HepG2 (cell line): Measurements from ENCODE around the gene MYO18A. TPM values are rescaled to one million over a fixed set of nuclear protein-coding genes. Genes with fewer than 3 reads are reported as not detected.

Experiments
- AHR ChIP-seq: IDR thresholded peaks from 2 replicates; pipeline ENCODE4 v1.6.1; 2018; ENCODE audit warnings: missing genetic modification reagents, missing compliant biosample characterization
- CEBPG ChIP-seq: IDR thresholded peaks from 2 replicates; pipeline ENCODE4 v1.6.1; 2016
- DMAP1 ChIP-seq: IDR thresholded peaks from 2 replicates; pipeline ENCODE4 v1.6.1; 2016
- DNMT1 ChIP-seq: sonication (generic); formaldehyde crosslinking; IDR thresholded peaks from 2 replicates; pipeline ENCODE4 v1.5.1; 2020; ENCODE audit warnings: mild to moderate bottlenecking, missing genetic modification reagents
- DNMT3B ChIP-seq: conservative IDR thresholded peaks from 2 replicates; pipeline ENCODE4 v1.6.1; 2016; ENCODE audit warnings: missing biosample characterization, control low read depth
- FOSL2 ChIP-seq: sonication (generic); formaldehyde crosslinking; IDR thresholded peaks from 2 replicates; pipeline ENCODE4 v1.4.0; 2020; ENCODE audit warnings: missing genetic modification reagents
- FOXC1 ChIP-seq: sonication (generic); formaldehyde crosslinking; IDR thresholded peaks from 2 replicates; pipeline ENCODE4 v1.8.0; 2022; ENCODE audit warnings: mild to moderate bottlenecking, missing genetic modification reagents, borderline replicate concordance
- FOXP1 ChIP-seq, 2 experiments: fragments of 450-650 bp in 1 of 2; IDR thresholded peaks; 2 replicates each; pipeline ENCODE4 v1.6.1; 2017 to 2018; ENCODE audit warnings: antibody characterized with exemption in 1 of 2
- HDAC1 ChIP-seq: sonication (generic); formaldehyde crosslinking; IDR thresholded peaks from 2 replicates; pipeline ENCODE4 v1.5.1; 2020; ENCODE audit warnings: mild to moderate bottlenecking, missing genetic modification reagents
- IRF2 ChIP-seq: IDR thresholded peaks from 2 replicates; pipeline ENCODE4 v1.6.1; 2018; ENCODE audit warnings: missing genetic modification reagents, missing compliant biosample characterization
- ISX ChIP-seq: sonication (generic); formaldehyde crosslinking; conservative IDR thresholded peaks from 2 replicates; pipeline ENCODE4 v1.5.0; 2020; ENCODE audit warnings: missing genetic modification reagents
- MEIS2 ChIP-seq: sonication (generic); formaldehyde crosslinking; IDR thresholded peaks from 2 replicates; pipeline ENCODE4 v1.9.0; 2021; ENCODE audit warnings: mild to moderate bottlenecking, missing genetic modification reagents
- PAWR ChIP-seq: sonication (generic); formaldehyde crosslinking; IDR thresholded peaks from 2 replicates; pipeline ENCODE4 v1.4.0; 2020; ENCODE audit warnings: missing genetic modification reagents, mild to moderate bottlenecking, borderline replicate concordance
- POGZ ChIP-seq: sonication (generic); formaldehyde crosslinking; IDR thresholded peaks from 2 replicates; pipeline ENCODE4 v1.4.0; 2020; ENCODE audit warnings: mild to moderate bottlenecking, missing genetic modification reagents
- PRPF4 ChIP-seq: fragments of 200-400 bp; formaldehyde crosslinking; IDR thresholded peaks from 2 replicates; pipeline ENCODE4 v1.6.1; 2016; ENCODE audit warnings: low read length, low read depth; ENCODE audit not compliant: poor library complexity, severe bottlenecking
- PTBP1 ChIP-seq: fragments of 200-400 bp; formaldehyde crosslinking; IDR thresholded peaks from 2 replicates; pipeline ENCODE4 v1.6.1; 2018; ENCODE audit warnings: low read length, low read depth; ENCODE audit not compliant: poor library complexity, severe bottlenecking
- RXRB ChIP-seq: IDR thresholded peaks from 2 replicates; pipeline ENCODE4 v1.6.1; 2016; ENCODE audit warnings: borderline replicate concordance, missing genetic modification reagents, missing compliant biosample characterization
- SOX6 ChIP-seq, 2 experiments: fragments of 450-650 bp in 1 of 2; sonication (generic) in 1 of 2; formaldehyde crosslinking in 1 of 2; IDR thresholded peaks; 2 replicates each; pipeline versions ENCODE4 v1.4.0 to v1.6.1; 2017 to 2020; ENCODE audit warnings: antibody characterized with exemption in 1 of 2, mild to moderate bottlenecking in 1 of 2, missing genetic modification reagents in 1 of 2
- TEAD3 ChIP-seq: optimal IDR thresholded peaks from 2 replicates; pipeline ENCODE3; 2016; ENCODE audit warnings: borderline replicate concordance
- ZFP1 ChIP-seq: IDR thresholded peaks from 2 replicates; pipeline ENCODE4 v1.6.1; 2016
- ZFP62 ChIP-seq: sonication (generic); formaldehyde crosslinking; IDR thresholded peaks from 2 replicates; pipeline ENCODE4 v1.4.0; 2020; ENCODE audit warnings: missing genetic modification reagents
- ZMYM4 ChIP-seq: sonication (generic); formaldehyde crosslinking; IDR thresholded peaks from 2 replicates; pipeline ENCODE4 v1.8.1; 2023; ENCODE audit warnings: mild to moderate bottlenecking, missing genetic modification reagents
- ZNF160 ChIP-seq: sonication (generic); formaldehyde crosslinking; IDR thresholded peaks from 2 replicates; pipeline ENCODE4 v1.8.0; 2022; ENCODE audit warnings: mild to moderate bottlenecking, inconsistent platforms, missing genetic modification reagents
- ZNF34 ChIP-seq: sonication (generic); formaldehyde crosslinking; IDR thresholded peaks from 2 replicates; pipeline ENCODE4 v1.4.0; 2020; ENCODE audit warnings: mild to moderate bottlenecking, missing genetic modification reagents, borderline replicate concordance
- ZNF562 ChIP-seq: sonication (generic); formaldehyde crosslinking; IDR thresholded peaks from 2 replicates; pipeline ENCODE4 v1.8.0; 2022; ENCODE audit warnings: missing genetic modification reagents, borderline replicate concordance
- ZNF777 ChIP-seq: sonication (generic); formaldehyde crosslinking; IDR thresholded peaks from 2 replicates; pipeline ENCODE4 v1.4.0; 2020; ENCODE audit warnings: missing genetic modification reagents
- polyA plus RNA-seq, 8 experiments: library from polyadenylated mRNA; depleted of rRNA in 3 of 8; stranded (reverse) in 7 of 8; unstranded in 1 of 8; fragments of >200 nt; fragmentation: Illumina TruSeq in 4 of 8; extraction: Trizol in 4 of 8; gene quantifications; 2 replicates each; pipeline versions ENCODE4 v1.2.1 to v1.2.3, GENCODE V29; 2011 to 2016; ENCODE audit warnings: low read depth in 4 of 8, missing spikeins in 1 of 8, mixed read lengths in 1 of 8; ENCODE audit not compliant: insufficient read depth in 1 of 8
- total RNA-seq, 5 experiments: library from RNA; depleted of rRNA; stranded (reverse); fragments of >200 nt; fragmentation: Illumina TruSeq; extraction: Trizol; gene quantifications; 2 replicates each; pipeline ENCODE4 v1.2.3, GENCODE V29; 2016; ENCODE audit warnings: low read depth in 1 of 5
- TF ChIP-seq, protein P1 (sequence below): sonication (generic); formaldehyde crosslinking; IDR thresholded peaks from 2 replicates; pipeline ENCODE4 v1.5.1; 2020; ENCODE audit warnings: mild to moderate bottlenecking, missing genetic modification reagents, moderate library complexity
- TF ChIP-seq, protein P2 (sequence below): sonication (generic); formaldehyde crosslinking; IDR thresholded peaks from 2 replicates; pipeline ENCODE4 v1.8.1; 2022; ENCODE audit warnings: mild to moderate bottlenecking, missing genetic modification reagents
- TF ChIP-seq, protein P3 (sequence below): sonication (generic); formaldehyde crosslinking; IDR thresholded peaks from 2 replicates; pipeline ENCODE4 v1.4.0; 2020; ENCODE audit warnings: missing genetic modification reagents, borderline replicate concordance

MYO18A gene
- total and polyA plus RNA-seq, 2 of the 13 experiments (the other 11 are each of a cell fraction or from before 2014, with no cell fraction given): 16.8 to 24.8 TPM

DNA sequence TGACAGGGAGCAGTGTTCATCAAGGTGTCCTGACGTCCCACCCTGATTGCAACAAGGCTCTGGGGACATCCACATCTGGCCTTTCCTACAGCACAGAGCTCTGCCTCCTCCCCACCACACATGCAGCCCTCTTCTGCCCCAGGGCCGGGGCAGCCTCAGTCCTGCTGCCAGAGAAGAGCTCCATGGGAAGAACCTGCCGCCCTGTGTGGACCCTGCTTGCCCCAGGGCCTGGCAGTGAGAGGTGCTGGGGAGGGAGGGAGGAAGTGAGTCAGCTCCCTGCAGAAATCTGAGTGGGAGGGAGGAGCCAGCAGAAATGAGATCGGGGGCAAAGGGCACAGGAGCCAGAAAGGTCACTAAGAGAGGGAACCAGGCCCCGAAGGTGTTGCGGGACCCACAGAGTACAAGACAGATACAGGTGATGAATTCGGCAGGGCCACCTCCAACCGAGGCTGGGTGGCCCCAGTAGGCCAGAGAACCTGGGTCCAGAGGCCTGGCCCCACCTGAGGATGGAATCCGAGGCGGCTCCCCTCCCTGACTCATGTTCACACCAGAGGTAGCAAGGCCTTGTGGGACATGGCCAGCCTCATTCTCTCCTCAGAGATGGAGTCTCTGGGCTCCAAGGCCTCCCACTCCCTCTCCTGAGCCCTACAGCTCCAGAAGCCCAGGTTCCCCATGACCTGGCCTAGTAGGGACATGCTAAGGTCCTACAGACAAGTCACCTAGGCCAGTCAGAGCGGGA is 24.8 kb downstream of the MYO18A start (continued):
- TF ChIP-seq, protein P1, sequence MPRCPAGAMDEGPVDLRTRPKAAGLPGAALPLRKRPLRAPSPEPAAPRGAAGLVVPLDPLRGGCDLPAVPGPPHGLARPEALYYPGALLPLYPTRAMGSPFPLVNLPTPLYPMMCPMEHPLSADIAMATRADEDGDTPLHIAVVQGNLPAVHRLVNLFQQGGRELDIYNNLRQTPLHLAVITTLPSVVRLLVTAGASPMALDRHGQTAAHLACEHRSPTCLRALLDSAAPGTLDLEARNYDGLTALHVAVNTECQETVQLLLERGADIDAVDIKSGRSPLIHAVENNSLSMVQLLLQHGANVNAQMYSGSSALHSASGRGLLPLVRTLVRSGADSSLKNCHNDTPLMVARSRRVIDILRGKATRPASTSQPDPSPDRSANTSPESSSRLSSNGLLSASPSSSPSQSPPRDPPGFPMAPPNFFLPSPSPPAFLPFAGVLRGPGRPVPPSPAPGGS (CRISPR knock-in tag): 0 out of 2 replicates have a peak, but pooled peaks have one; percentile 24
- TF ChIP-seq ZNF160 (CRISPR knock-in tag) (no peak), DMAP1 (CRISPR knock-in tag) (peak; percentile 60; the same call in 1 of the 2 replicates), DNMT1 (CRISPR knock-in tag) (0 out of 2 replicates have a peak, but pooled peaks have one; percentile 12), PAWR (0 out of 2 replicates have a peak, but pooled peaks have one; percentile 24), ZFP1 (no peak), PRPF4 (no peak), FOSL2 (CRISPR knock-in tag) (peak; percentile 97), PTBP1 (no peak), HDAC1 (CRISPR knock-in tag) (peak; percentile 84), CEBPG (CRISPR knock-in tag) (no peak), RXRB (peak; percentile 95), TEAD3 (CRISPR knock-in tag) (peak; percentile 64), DNMT3B (CRISPR knock-in tag) (no peak), ZFP62 (no peak), ZNF777 (CRISPR knock-in tag) (no peak), ZNF562 (CRISPR knock-in tag) (no peak), SOX6 (IDR thresholded peaks at IDR 0.05) (no peak), SOX6 (CRISPR knock-in tag; IDR thresholded peaks at IDR 0.05) (peak; percentile 71), FOXP1 (IDR thresholded peaks at IDR 0.05) (no peak), FOXP1 (CRISPR knock-in tag; IDR thresholded peaks at IDR 0.05) (0 out of 2 replicates have a peak, but pooled peaks have one; percentile 33), MEIS2 (CRISPR knock-in tag) (0 out of 2 replicates have a peak, but pooled peaks have one; percentile 20), ZMYM4 (CRISPR knock-in tag) (peak; percentile 34; the same call in 1 of the 2 replicates), FOXC1 (no peak), ZNF34 (0 out of 2 replicates have a peak, but pooled peaks have one; percentile 78), IRF2 (no peak; the same call in 1 of the 2 replicates), POGZ (CRISPR knock-in tag) (peak; percentile 72), ISX (CRISPR knock-in tag) (no peak), AHR (0 out of 2 replicates have a peak, but pooled peaks have one; percentile 44)
- TF ChIP-seq, protein P2, sequence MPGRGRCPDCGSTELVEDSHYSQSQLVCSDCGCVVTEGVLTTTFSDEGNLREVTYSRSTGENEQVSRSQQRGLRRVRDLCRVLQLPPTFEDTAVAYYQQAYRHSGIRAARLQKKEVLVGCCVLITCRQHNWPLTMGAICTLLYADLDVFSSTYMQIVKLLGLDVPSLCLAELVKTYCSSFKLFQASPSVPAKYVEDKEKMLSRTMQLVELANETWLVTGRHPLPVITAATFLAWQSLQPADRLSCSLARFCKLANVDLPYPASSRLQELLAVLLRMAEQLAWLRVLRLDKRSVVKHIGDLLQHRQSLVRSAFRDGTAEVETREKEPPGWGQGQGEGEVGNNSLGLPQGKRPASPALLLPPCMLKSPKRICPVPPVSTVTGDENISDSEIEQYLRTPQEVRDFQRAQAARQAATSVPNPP (CRISPR knock-in tag): no peak
- TF ChIP-seq, protein P3, sequence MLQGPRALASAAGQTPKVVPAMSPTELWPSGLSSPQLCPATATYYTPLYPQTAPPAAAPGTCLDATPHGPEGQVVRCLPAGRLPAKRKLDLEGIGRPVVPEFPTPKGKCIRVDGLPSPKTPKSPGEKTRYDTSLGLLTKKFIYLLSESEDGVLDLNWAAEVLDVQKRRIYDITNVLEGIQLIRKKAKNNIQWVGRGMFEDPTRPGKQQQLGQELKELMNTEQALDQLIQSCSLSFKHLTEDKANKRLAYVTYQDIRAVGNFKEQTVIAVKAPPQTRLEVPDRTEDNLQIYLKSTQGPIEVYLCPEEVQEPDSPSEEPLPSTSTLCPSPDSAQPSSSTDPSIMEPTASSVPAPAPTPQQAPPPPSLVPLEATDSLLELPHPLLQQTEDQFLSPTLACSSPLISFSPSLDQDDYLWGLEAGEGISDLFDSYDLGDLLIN (CRISPR knock-in tag): no peak
